K562 (cell line): ENCODE measurements around the gene CEMIP2. TPM values are rescaled to one million over a fixed set of nuclear protein-coding genes. Genes with fewer than 3 reads are reported as not detected.
A peak's percentile ranks its signal among the peaks of the same experiment; 100 is the strongest.

ENCODE experiments used
- ATAC-seq: fragments of 200-7000 bp; cut with Tn5 transposase; 3 replicates; pipeline ENCODE4 v1.9.1; 2020; ENCODE audit warnings: moderate library complexity
- BruUV-seq: library from RNA; stranded (reverse); fragments of 400-500 nt; replicated peaks from 2 replicates; lab custom pipeline; 2021; lab: Mats Ljungman, UMichigan
- CTCF ChIA-PET: fragments of 300-600 bp; formaldehyde crosslinking; extraction: SDS; loops from one replicate; lab custom pipeline; 2021; ENCODE audit warnings: low intra/inter-chr PET ratio; lab: Yijun Ruan, JAX
- POLR2A ChIA-PET: fragments of 300-600, 350-650 bp; sonication (Branson Sonifier 250); formaldehyde crosslinking; extraction: SDS; loops from one replicate; lab custom pipeline; 2021; ENCODE audit warnings: antibody characterized with exemption, inconsistent platforms; lab: Yijun Ruan, JAX
- DNase-seq, 4 experiments: peaks; one replicate each; pipeline versions ENCODE4 v3.0.0 to v3.0.0-alpha.2; 2011 to 2018; ENCODE audit warnings: low spot score in 3 of 4, mixed read lengths in 3 of 4; ENCODE audit errors: extremely low read depth in 1 of 4
- FAIRE-seq: peaks from 2 replicates; lab custom pipeline; 2011; peaks lifted over from hg19 to GRCh38; lab: Jason Lieb, UNC
- H2AFZ ChIP-seq: 2 replicates; pipeline ENCODE4 v1.6.0; 2011; ENCODE audit warnings: low read depth, low read length, control low read depth, inconsistent platforms
- H3K27ac ChIP-seq: fragments of 200-600 bp; 3 replicates; pipeline ENCODE4 v1.8.0; 2011; ENCODE audit warnings: low read depth, mild to moderate bottlenecking, control low read depth, inconsistent platforms, low read length, moderate library complexity, mixed read lengths; ENCODE audit errors: extremely low read depth
- H3K27me3 ChIP-seq, 2 experiments: fragments of 300-600 bp in 1 of 2; 2 replicates in 1 of 2; 3 replicates in 1 of 2; pipeline versions ENCODE4 v1.6.0 to v1.8.0; 2011; ENCODE audit warnings: inconsistent platforms in 2 of 2, low read length in 2 of 2, mild to moderate bottlenecking in 1 of 2, mixed read lengths in 1 of 2, moderate library complexity in 1 of 2; ENCODE audit not compliant: control insufficient read depth in 2 of 2, insufficient read depth in 2 of 2
- H3K36me3 ChIP-seq: fragments of 300-600 bp; 3 replicates; pipeline ENCODE4 v1.8.0; 2011; ENCODE audit warnings: mild to moderate bottlenecking, low read length, inconsistent platforms; ENCODE audit not compliant: control insufficient read depth, insufficient read depth
- H3K4me1 ChIP-seq, 2 experiments: fragments of 200-600 bp in 1 of 2; replicated peaks in 1 of 2; 2 replicates in 1 of 2; 3 replicates in 1 of 2; pipeline versions ENCODE4 v1.5.1 to v1.8.0; 2011; ENCODE audit warnings: inconsistent platforms in 2 of 2, low read length in 2 of 2, mild to moderate bottlenecking in 1 of 2, mixed read lengths in 1 of 2, moderate library complexity in 1 of 2; ENCODE audit not compliant: control insufficient read depth in 2 of 2, insufficient read depth in 2 of 2
- H3K4me2 ChIP-seq: 2 replicates; pipeline ENCODE4 v1.6.1; 2011; ENCODE audit warnings: low read length, control low read depth, inconsistent platforms, mixed read lengths; ENCODE audit not compliant: insufficient read depth
- H3K4me3 ChIP-seq: fragments of 200-600 bp; sonication (generic), shearing (Covaris generic); 2 replicates; pipeline ENCODE4 v1.5.1; 2016; ENCODE audit warnings: control low read depth, inconsistent platforms
- H3K79me2 ChIP-seq: fragments of 200-600 bp; 3 replicates; pipeline ENCODE4 v1.8.0; 2011; ENCODE audit warnings: low read length, inconsistent platforms; ENCODE audit not compliant: control insufficient read depth, insufficient read depth
- H3K9ac ChIP-seq, 2 experiments: 2 replicates each; pipeline versions ENCODE4 v1.6.0 to v1.6.1; 2011; ENCODE audit warnings: low read depth in 2 of 2, low read length in 2 of 2, control low read depth in 1 of 2, inconsistent platforms in 1 of 2, mild to moderate bottlenecking in 1 of 2, mixed read lengths in 1 of 2; ENCODE audit not compliant: insufficient read depth in 1 of 2
- H3K9me1 ChIP-seq: one replicate; pipeline ENCODE4 v1.6.0; 2011; ENCODE audit warnings: inconsistent platforms, mild to moderate bottlenecking, low read length, moderate library complexity; ENCODE audit not compliant: control insufficient read depth, insufficient read depth
- H3K9me3 ChIP-seq: replicated peaks from 2 replicates; pipeline ENCODE4 v1.5.1; 2011; ENCODE audit warnings: low read depth, low read length, inconsistent platforms; ENCODE audit not compliant: control insufficient read depth, insufficient read depth
- H4K20me1 ChIP-seq: replicated peaks from 2 replicates; pipeline ENCODE4 v1.6.1; 2011; ENCODE audit warnings: low read length, inconsistent platforms, mixed read lengths; ENCODE audit not compliant: control insufficient read depth, insufficient read depth
- AFF4 ChIP-seq: sonication (generic); formaldehyde crosslinking; IDR thresholded peaks from 2 replicates; pipeline ENCODE4 v1.8.0; 2023; ENCODE audit warnings: mild to moderate bottlenecking, missing genetic modification reagents
- CREB3L1 ChIP-seq: fragments of 450-650 bp; IDR thresholded peaks from 2 replicates; pipeline ENCODE4 v1.6.1; 2014; ENCODE audit warnings: low read depth, mild to moderate bottlenecking, moderate library complexity, borderline replicate concordance
- E2F1 ChIP-seq: sonication (generic); formaldehyde crosslinking; IDR thresholded peaks from 2 replicates; pipeline ENCODE4 v1.8.1; 2023; ENCODE audit warnings: mild to moderate bottlenecking, missing genetic modification reagents, moderate library complexity
- E2F5 ChIP-seq: sonication (generic); formaldehyde crosslinking; IDR thresholded peaks from 2 replicates; pipeline ENCODE4 v1.8.0; 2022; ENCODE audit warnings: mild to moderate bottlenecking, missing genetic modification reagents
- MAFG ChIP-seq: fragments of 450-650 bp; conservative IDR thresholded peaks from 2 replicates; pipeline ENCODE4 v1.6.1; 2016; ENCODE audit warnings: missing genetic modification characterization, missing compliant biosample characterization
- SAFB2 ChIP-seq: fragments of 200-400 bp; formaldehyde crosslinking; IDR thresholded peaks from 2 replicates; pipeline ENCODE4 v1.6.1; 2018; ENCODE audit warnings: borderline replicate concordance, low read length, low read depth, moderate library complexity; ENCODE audit not compliant: severe bottlenecking
- TEAD4 ChIP-seq, 2 experiments: sonication (generic) in 1 of 2; formaldehyde crosslinking in 1 of 2; IDR thresholded peaks; 2 replicates each; pipeline versions ENCODE4 v1.6.1 to v1.8.0; 2012 to 2022; ENCODE audit warnings: borderline replicate concordance in 1 of 2, inconsistent platforms in 1 of 2, low read length in 1 of 2, mild to moderate bottlenecking in 1 of 2, missing genetic modification reagents in 1 of 2
- THRB ChIP-seq: fragments of 450-650 bp; formaldehyde crosslinking; conservative IDR thresholded peaks from 2 replicates; pipeline ENCODE4 v1.4.0; 2022; ENCODE audit warnings: mild to moderate bottlenecking, missing genetic modification characterization
- ZNF217 ChIP-seq: sonication (generic); formaldehyde crosslinking; IDR thresholded peaks from 2 replicates; pipeline ENCODE4 v1.8.0; 2022; ENCODE audit warnings: mild to moderate bottlenecking, missing genetic modification reagents
- WGBS: fragments of 100-300 bp; shearing (Covaris generic); methylation state at CpG from one replicate; pipeline ENCODE4 v1.1.6; 2016; ENCODE audit warnings: low coverage, mixed read lengths; ENCODE audit not compliant: insufficient coverage; ENCODE audit errors: missing lambda C conversion rate; 5-methylcytosine and 5-hydroxymethylcytosine counted together
- in situ Hi-C: fragments of 300-500 bp; cut with MboI; formaldehyde crosslinking; loops from 4 replicates; pipeline ENCODE4 v1.15.0; 2018; ENCODE audit warnings: inconsistent platforms, mixed read lengths
- intact Hi-C: fragments of 100-400 bp; cut with micrococcal nuclease; formaldehyde crosslinking; loops from 2 replicates; pipeline ENCODE4 v1.14.2; 2022
- polyA plus RNA-seq, 8 experiments: library from polyadenylated mRNA; depleted of rRNA in 4 of 8; stranded (reverse) in 5 of 8; unstranded in 3 of 8; fragments of >200 nt; fragmentation: Nextera tagmentation in 2 of 8; fragmentation: Illumina TruSeq in 1 of 8; extraction: Ambion mirVana in 2 of 8; extraction: Trizol in 1 of 8; gene quantifications; 2 replicates each; pipeline versions ENCODE4 v1.2.1 to v1.2.3, GENCODE V29; 2011 to 2014; ENCODE audit warnings: inconsistent platforms in 1 of 8, missing spikeins in 1 of 8
- total RNA-seq, 7 experiments: library from RNA; depleted of rRNA in 6 of 7; stranded (reverse); fragments of >200 nt in 6 of 7; fragmentation: Illumina TruSeq in 2 of 7; extraction: Trizol in 2 of 7; gene quantifications; 2 replicates each; pipeline versions ENCODE4 v1.2.1 to v1.2.3, GENCODE V29; 2011 to 2021; ENCODE audit warnings: low replicate concordance in 1 of 7

CEMIP2 gene
- total and polyA plus RNA-seq, 9 of the 15 experiments (the other 6 are each of a cell fraction or from before 2014, with no cell fraction given) = 5.4 to 29.9 (median 14.2) TPM

- intact Hi-C loops = loop anchor here (5.0 to 10.0 kb wide), 2 partner anchors 44 to 306 kb away; no protein-coding TSS in a partner anchor
- DNase-seq = no peak
- TF ChIP-seq CREB3L1 = no peak
- TF ChIP-seq TEAD4 (IDR thresholded peaks at IDR 0.05; ENCODE audit: low read length) = no peak
- no peak for TF ChIP-seq TEAD4 (CRISPR knock-in tag; IDR thresholded peaks at IDR 0.05; ENCODE audit: borderline replicate concordance)
- TF ChIP-seq E2F1 (CRISPR knock-in tag) = no peak
- no peak for TF ChIP-seq AFF4 (CRISPR knock-in tag)
- TF ChIP-seq ZNF217 (CRISPR knock-in tag) = no peak
- no peak for TF ChIP-seq E2F5 (CRISPR knock-in tag)
- no peak for TF ChIP-seq SAFB2
- TF ChIP-seq THRB = no peak
- no peak for TF ChIP-seq MAFG (tag)
- FAIRE-seq = no peak
- ChIA-PET CTCF (interaction anchor here (2.1 kb wide), 1 partner anchor 157 kb away, joined by 7 read pairs; no protein-coding TSS in a partner anchor), POLR2A (no interaction called here)
- no peak overlapping the region for H3K4me2 ChIP-seq
- H3K4me1 ChIP-seq = peaks cover 0 to 21% of the 10 kb centered on the region in 2 experiments; a peak in 4 of 5 replicates
- H3K4me3 ChIP-seq = no peak overlapping the region
- H3K36me3 ChIP-seq = no peaks in the 10 kb centered on the region
- no peak for ATAC-seq
- no peaks in the 10 kb centered on the region for H3K27me3 ChIP-seq
- H3K79me2 ChIP-seq = peaks cover 90% of the 10 kb centered on the region
- WGBS = 45% methylated on average over 4 of the region's 5 CpGs
- no peaks in the 10 kb centered on the region for H4K20me1 ChIP-seq
- peak overlapping the region; percentile 4; the same call in 1 of the 3 replicates for H3K27ac ChIP-seq
- no peak overlapping the region for H2AFZ ChIP-seq
- in situ Hi-C loops = no loop called here
- no peaks in the 10 kb centered on the region for H3K9me1 ChIP-seq
- no TSS peak for BruUV-seq
- no peak overlapping the region for H3K9ac ChIP-seq
- H3K9me3 ChIP-seq = no peaks in the 10 kb centered on the region; the same call in 1 of the 2 replicates
These were observed 7.4 kb downstream of the CEMIP2 start for GRCh38 chr9:71760901-71761300.
